NCI-H1694 (cell line): ENCODE results near the gene DACH2.

Source experiments
- DNase-seq: peaks from one replicate; lab custom pipeline; 2025; lab: John Stamatoyannopoulos, UW

DACH2 gene

GRCh38 chrX:86806786-86807185, 658.5 kb downstream of the DACH2 start:
- no peak for DNase-seq

GRCh38 chrX:86809651-86810050, 661.4 kb downstream of the DACH2 start:
- DNase-seq, result no peak

- no peak for DNase-seq
Observed at GRCh38 chrX:86829786-86830185, 681.5 kb downstream of the DACH2 start.

- DNase-seq, result no peak
Observed at GRCh38 chrX:86830685-86831084, 682.4 kb downstream of the DACH2 start.

GRCh38 chrX:86845101-86845500, 696.9 kb downstream of the DACH2 start:
- no peak for DNase-seq
